HCT116 (cell line): ENCODE measurements around the gene CCNL2. TPM values are rescaled to one million over a fixed set of nuclear protein-coding genes. Genes with fewer than 3 reads are reported as not detected.
A peak's percentile ranks its signal among the peaks of the same experiment; 100 is the strongest.

Experiments
- ATAC-seq: fragments of 200-7000 bp; cut with Tn5 transposase; 2 replicates; pipeline ENCODE4 v1.9.1; 2020; ENCODE audit warnings: mild to moderate bottlenecking, moderate library complexity
- BruUV-seq: library from RNA; stranded (reverse); fragments of 400-500 nt; replicated peaks from 2 replicates; lab custom pipeline; 2021; lab: Mats Ljungman, UMichigan
- CTCF ChIA-PET: fragments of 300-600 bp; sonication (Branson Sonifier 250); formaldehyde crosslinking; loops from one replicate; lab custom pipeline; 2021; ENCODE audit warnings: antibody characterized with exemption; lab: Charles Lee
- POLR2A ChIA-PET: fragments of 300-600, 350-600 bp; sonication (Branson Sonifier 250); formaldehyde crosslinking; loops from one replicate; lab custom pipeline; 2021; ENCODE audit warnings: antibody characterized with exemption; lab: Charles Lee
- RAD21 ChIA-PET, 2 experiments: fragments of 300-600 bp; sonication (Branson Sonifier 250); formaldehyde crosslinking; loops; one replicate each; lab custom pipeline; 2023; ENCODE audit warnings: low total read pairs in 2 of 2; ENCODE audit not compliant: uncharacterized antibody in 2 of 2, unreplicated experiment in 2 of 2, low non-redundant PET in 1 of 2; lab: Charles Lee
- DNase-seq: peaks from one replicate; pipeline ENCODE4 v3.0.0-alpha.2; 2010; ENCODE audit warnings: low read depth, low spot score
- H2AFZ ChIP-seq: fragments of 200-600 bp; shearing (Covaris generic), sonication (generic); 2 replicates; pipeline ENCODE4 v1.6.1; 2017; ENCODE audit warnings: low read depth, mixed run types, mixed read lengths, antibody characterized with exemption, low read length; ENCODE audit not compliant: poor library complexity, severe bottlenecking
- H3K27ac ChIP-seq: 2 replicates; pipeline ENCODE4 v1.5.1; 2012; ENCODE audit warnings: low read depth, low read length
- H3K27me3 ChIP-seq: fragments of 200-600 bp; sonication (generic); 2 replicates; pipeline ENCODE4 v1.6.1; 2016; ENCODE audit warnings: mixed run types, low read length, mixed read lengths; ENCODE audit not compliant: insufficient read depth
- H3K36me3 ChIP-seq, 2 experiments: fragments of 200-500 bp in 1 of 2; fragments of 200-600 bp in 1 of 2; sonication (Bioruptor generic) in 1 of 2; sonication (generic) in 1 of 2; 2 replicates each; pipeline versions ENCODE4 v1.5.1 to v1.6.1; 2014 to 2016; ENCODE audit warnings: low read length in 2 of 2, inconsistent platforms in 1 of 2, mixed read lengths in 1 of 2, mixed run types in 1 of 2; ENCODE audit not compliant: insufficient read depth in 2 of 2, control insufficient read depth in 1 of 2
- H3K4me1 ChIP-seq, 2 experiments: fragments of 200-600 bp in 1 of 2; sonication (generic) in 1 of 2; 2 replicates each; pipeline versions ENCODE4 v1.5.1 to v1.6.1; 2012 to 2017; ENCODE audit warnings: low read length in 2 of 2, inconsistent platforms in 1 of 2, mild to moderate bottlenecking in 1 of 2, mixed read lengths in 1 of 2, mixed run types in 1 of 2, moderate library complexity in 1 of 2; ENCODE audit not compliant: insufficient read depth in 2 of 2, control insufficient read depth in 1 of 2
- H3K4me2 ChIP-seq: fragments of 200-600 bp; sonication (generic); 2 replicates; pipeline ENCODE4 v1.6.1; 2017; ENCODE audit warnings: mixed run types, low read length, mixed read lengths
- H3K4me3 ChIP-seq, 2 experiments: fragments of 200-600 bp in 1 of 2; sonication (generic) in 1 of 2; replicated peaks in 1 of 2; 2 replicates each; pipeline ENCODE4 v1.5.1; 2011 to 2016; ENCODE audit warnings: low read length in 2 of 2, control low read depth in 1 of 2, low read depth in 1 of 2, mild to moderate bottlenecking in 1 of 2, mixed read lengths in 1 of 2, mixed run types in 1 of 2
- H3K79me2 ChIP-seq: fragments of 200-600 bp; sonication (generic); 2 replicates; pipeline ENCODE4 v1.6.1; 2017; ENCODE audit warnings: mild to moderate bottlenecking, mixed run types, low read length, moderate library complexity, mixed read lengths; ENCODE audit not compliant: insufficient read depth
- H3K9ac ChIP-seq: fragments of 200-600 bp; sonication (generic); 2 replicates; pipeline ENCODE4 v1.6.1; 2016; ENCODE audit warnings: low read length, mixed read lengths
- H3K9me2 ChIP-seq: fragments of 200-600 bp; sonication (generic), shearing (Covaris generic); 2 replicates; pipeline ENCODE4 v1.6.1; 2017; ENCODE audit warnings: mixed run types, mild to moderate bottlenecking, moderate library complexity; ENCODE audit not compliant: insufficient read depth
- H3K9me3 ChIP-seq, 2 experiments: fragments of 200-500 bp in 1 of 2; fragments of 200-600 bp in 1 of 2; sonication (Bioruptor generic) in 1 of 2; sonication (generic) in 1 of 2; 2 replicates each; pipeline ENCODE4 v1.6.1; 2014 to 2017; ENCODE audit warnings: low read length in 2 of 2, mixed read lengths in 2 of 2, inconsistent platforms in 1 of 2, low read depth in 1 of 2, mild to moderate bottlenecking in 1 of 2, mixed run types in 1 of 2, moderate library complexity in 1 of 2; ENCODE audit not compliant: control insufficient read depth in 1 of 2, insufficient read depth in 1 of 2
- H4K20me1 ChIP-seq: fragments of 200-600 bp; sonication (generic), shearing (Covaris generic); 2 replicates; pipeline ENCODE4 v1.6.1; 2017; ENCODE audit warnings: mixed run types, mild to moderate bottlenecking, moderate library complexity; ENCODE audit not compliant: insufficient read depth
- CTCF ChIP-seq, 3 experiments: fragments of 200-600 bp in 1 of 3; sonication (generic) in 1 of 3; IDR thresholded peaks in 2 of 3; conservative IDR thresholded peaks in 1 of 3; 2 replicates each; pipeline ENCODE4 v1.5.1; 2012 to 2017; ENCODE audit warnings: low read depth in 2 of 3, low read length in 2 of 3, antibody characterized with exemption in 1 of 3, borderline replicate concordance in 1 of 3, control low read depth in 1 of 3, mild to moderate bottlenecking in 1 of 3, mixed read lengths in 1 of 3, mixed run types in 1 of 3, moderate library complexity in 1 of 3; ENCODE audit not compliant: insufficient read depth in 1 of 3
- MAX ChIP-seq: IDR thresholded peaks from 2 replicates; pipeline ENCODE4 v1.6.1; 2012
- POLR2AphosphoS5 ChIP-seq: IDR thresholded peaks from 2 replicates; pipeline ENCODE4 v1.6.1; 2011; ENCODE audit warnings: mild to moderate bottlenecking, low read depth, low read length, moderate library complexity
- SRF ChIP-seq: IDR thresholded peaks from 2 replicates; pipeline ENCODE4 v1.6.1; 2012; ENCODE audit warnings: low read depth
- TCF7L2 ChIP-seq: IDR thresholded peaks from 2 replicates; pipeline ENCODE4 v1.7.0; 2011; ENCODE audit warnings: borderline replicate concordance, inconsistent platforms; ENCODE audit not compliant: insufficient read depth, insufficient read length; ENCODE audit errors: extremely low read depth
- intact Hi-C: fragments of 100-400 bp; cut with micrococcal nuclease; formaldehyde crosslinking; loops from 2 replicates; pipeline ENCODE4 v1.10.0; 2022
- total RNA-seq: library from RNA; stranded (reverse); gene quantifications from one replicate; pipeline ENCODE4 v1.2.1, GENCODE V29; 2021; ENCODE audit not compliant: unreplicated experiment
- TF ChIP-seq, protein P1 (sequence below): IDR thresholded peaks from 2 replicates; pipeline ENCODE4 v1.6.1; 2011; ENCODE audit warnings: mild to moderate bottlenecking, low read length, moderate library complexity; ENCODE audit not compliant: insufficient replicate concordance; ENCODE audit errors: extremely low read depth

Gene CCNL2
- total RNA-seq, 1 experiment from 2014 or later, result 173 TPM

GRCh38 chr1:1344655-1345361, 54.3 kb downstream of the CCNL2 start:
- Histone ChIP-seq H3K27ac (peak overlapping the region; percentile 100), H3K4me2 (peak overlapping the region; percentile 96), H2AFZ (no peak overlapping the region), H3K79me2 (peaks cover 83% of the 10 kb centered on the region), H3K27me3 (no peaks in the 10 kb centered on the region), H3K4me1 (peaks cover 41 to 56% of the 10 kb centered on the region in 2 experiments), H3K4me3 (peak overlapping the region; percentile 45 to 55), H3K9ac (peak overlapping the region; percentile 76), H3K9me3 (no peaks in the 10 kb centered on the region), H3K9me2 (no peaks in the 10 kb centered on the region), H3K36me3 (peaks cover 2 to 22% of the 10 kb centered on the region in 2 experiments; a peak in 3 of 4 replicates), H4K20me1 (no peaks in the 10 kb centered on the region)
- ATAC-seq (peak; percentile 75), DNase-seq (peak; percentile 95)
- no peak for TF ChIP-seq MAX
- no peak for TF ChIP-seq SRF
- peak in 2 of 3 experiments; percentile 48 to 60; a peak in 4 of 6 replicates for TF ChIP-seq CTCF (IDR thresholded peaks at IDR 0.05 in 2 of 3, conservative IDR thresholded peaks at IDR 0.05 in 1 of 3; ENCODE audit: borderline replicate concordance in 1 of 3, insufficient read depth in 1 of 3, low read depth in 2 of 3, low read length in 2 of 3)
- TF ChIP-seq, protein P1, sequence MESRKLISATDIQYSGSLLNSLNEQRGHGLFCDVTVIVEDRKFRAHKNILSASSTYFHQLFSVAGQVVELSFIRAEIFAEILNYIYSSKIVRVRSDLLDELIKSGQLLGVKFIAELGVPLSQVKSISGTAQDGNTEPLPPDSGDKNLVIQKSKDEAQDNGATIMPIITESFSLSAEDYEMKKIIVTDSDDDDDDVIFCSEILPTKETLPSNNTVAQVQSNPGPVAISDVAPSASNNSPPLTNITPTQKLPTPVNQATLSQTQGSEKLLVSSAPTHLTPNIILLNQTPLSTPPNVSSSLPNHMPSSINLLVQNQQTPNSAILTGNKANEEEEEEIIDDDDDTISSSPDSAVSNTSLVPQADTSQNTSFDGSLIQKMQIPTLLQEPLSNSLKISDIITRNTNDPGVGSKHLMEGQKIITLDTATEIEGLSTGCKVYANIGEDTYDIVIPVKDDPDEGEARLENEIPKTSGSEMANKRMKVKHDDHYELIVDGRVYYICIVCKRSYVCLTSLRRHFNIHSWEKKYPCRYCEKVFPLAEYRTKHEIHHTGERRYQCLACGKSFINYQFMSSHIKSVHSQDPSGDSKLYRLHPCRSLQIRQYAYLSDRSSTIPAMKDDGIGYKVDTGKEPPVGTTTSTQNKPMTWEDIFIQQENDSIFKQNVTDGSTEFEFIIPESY, result peak; percentile 56
- peak; percentile 44 for TF ChIP-seq TCF7L2
- peak; percentile 80 for TF ChIP-seq POLR2AphosphoS5
- RAD21 ChIA-PET, result no interaction called here
- intact Hi-C loops, result loop anchor here (1.0 to 10.0 kb wide), 5 partner anchors 30 to 273 kb away; partner anchors contain the start of genes ACAP3, AURKAIP1, CCNL2 and MIB2
- BruUV-seq, result no TSS peak
- POLR2A ChIA-PET, result no interaction called here
- CTCF ChIA-PET, result interaction anchor here (1.3 kb wide), 1 partner anchor 30 kb away, joined by 3 read pairs; the partner anchor contains the start of gene AURKAIP1
